MM.1S (cell line): Measurements from ENCODE around the gene NUP210L.

Experiments
- DNase-seq: peaks from one replicate; pipeline ENCODE4 v3.0.0-alpha.2; 2015
- H2AFZ ChIP-seq: fragments of 300-600 bp; sonication (generic); 2 replicates; pipeline ENCODE4 v1.6.0; 2016; ENCODE audit warnings: antibody characterized with exemption, low read length
- H3F3A ChIP-seq: fragments of 300-600 bp; sonication (generic); 2 replicates; pipeline ENCODE4 v1.6.1; 2016; ENCODE audit warnings: mild to moderate bottlenecking, antibody characterized with exemption, low read length, moderate library complexity, mixed read lengths; ENCODE audit not compliant: insufficient read depth
- H3K27ac ChIP-seq: fragments of 300-600 bp; sonication (generic); 2 replicates; pipeline ENCODE4 v1.5.1; 2016; ENCODE audit warnings: mild to moderate bottlenecking, low read length
- H3K27me3 ChIP-seq: fragments of 300-600 bp; sonication (generic); replicated peaks from 2 replicates; pipeline ENCODE4 v1.6.0; 2016; ENCODE audit warnings: low read length; ENCODE audit not compliant: insufficient read depth
- H3K36me3 ChIP-seq: fragments of 300-600 bp; sonication (generic); replicated peaks from 2 replicates; pipeline ENCODE4 v1.6.1; 2016; ENCODE audit warnings: mild to moderate bottlenecking, low read length, mixed read lengths; ENCODE audit not compliant: insufficient read depth
- H3K4me1 ChIP-seq: fragments of 300-600 bp; sonication (generic); 2 replicates; pipeline ENCODE4 v1.6.1; 2016; ENCODE audit warnings: low read length, mixed read lengths
- H3K4me2 ChIP-seq: fragments of 300-600 bp; sonication (generic); 2 replicates; pipeline ENCODE4 v1.6.0; 2016; ENCODE audit warnings: low read depth, low read length
- H3K4me3 ChIP-seq: fragments of 300-600 bp; sonication (generic); 2 replicates; pipeline ENCODE4 v1.5.1; 2016; ENCODE audit warnings: low read length, mixed read lengths
- H3K79me2 ChIP-seq: fragments of 300-600 bp; sonication (generic); 2 replicates; pipeline ENCODE4 v1.6.1; 2016; ENCODE audit warnings: mixed run types, low read length, mixed read lengths
- H3K9ac ChIP-seq: fragments of 300-600 bp; sonication (generic); 2 replicates; pipeline ENCODE4 v1.6.1; 2016; ENCODE audit warnings: low read length, mixed read lengths
- H3K9me2 ChIP-seq: fragments of 300-600 bp; sonication (generic); replicated peaks from 2 replicates; pipeline ENCODE4 v1.6.1; 2016; ENCODE audit warnings: mild to moderate bottlenecking, low read length, mixed read lengths; ENCODE audit not compliant: insufficient read depth
- H3K9me3 ChIP-seq: fragments of 300-600 bp; sonication (generic); replicated peaks from 2 replicates; pipeline ENCODE4 v1.6.1; 2016; ENCODE audit warnings: mild to moderate bottlenecking, low read length, mixed read lengths; ENCODE audit not compliant: insufficient read depth
- H4K20me1 ChIP-seq: fragments of 300-600 bp; sonication (generic); 2 replicates; pipeline ENCODE4 v1.6.1; 2016; ENCODE audit warnings: mild to moderate bottlenecking, low read length, moderate library complexity, mixed read lengths; ENCODE audit not compliant: insufficient read depth
- CTCF ChIP-seq: fragments of 300-600 bp; sonication (generic); IDR thresholded peaks from 2 replicates; pipeline ENCODE4 v1.5.1; 2016; ENCODE audit warnings: antibody characterized with exemption, low read length, mixed read lengths
- EZH2 ChIP-seq: fragments of 300-600 bp; sonication (generic); optimal IDR thresholded peaks from 2 replicates; pipeline ENCODE3; 2017; ENCODE audit warnings: low read depth, mild to moderate bottlenecking, antibody characterized with exemption, low read length, mixed read lengths
- EZH2phosphoT487 ChIP-seq: fragments of 300-600 bp; sonication (generic); IDR thresholded peaks from 2 replicates; pipeline ENCODE4 v1.6.1; 2018; ENCODE audit warnings: antibody characterized with exemption, low read length

Gene NUP210L

GRCh38 chr1:153956997-153957715, 197.7 kb downstream of the NUP210L start:
- H3K27ac ChIP-seq: peak overlapping the region; percentile 52; the same call in 1 of the 2 replicates
- 0 out of 2 replicates have a peak, but pooled peaks cover 3% of the 10 kb centered on the region for H3K36me3 ChIP-seq
- H3F3A ChIP-seq: peaks cover 6% of the 10 kb centered on the region; the same call in 1 of the 2 replicates
- TF ChIP-seq EZH2: no peak
- no peak for TF ChIP-seq EZH2phosphoT487
- TF ChIP-seq CTCF: no peak
- peak overlapping the region; percentile 67 for H3K4me2 ChIP-seq
- H3K9me2 ChIP-seq: no peaks in the 10 kb centered on the region
- peak overlapping the region; percentile 80 for H3K9ac ChIP-seq
- H3K4me3 ChIP-seq: peak overlapping the region; percentile 90
- no peak for DNase-seq
- peak overlapping the region; percentile 83 for H2AFZ ChIP-seq
- no peaks in the 10 kb centered on the region for H3K9me3 ChIP-seq
- H3K4me1 ChIP-seq: peaks cover 24% of the 10 kb centered on the region
- H3K27me3 ChIP-seq: no peaks in the 10 kb centered on the region
- H4K20me1 ChIP-seq: no peaks in the 10 kb centered on the region
- peaks cover 67% of the 10 kb centered on the region for H3K79me2 ChIP-seq

GRCh38 chr1:153954826-153955225, 200.0 kb downstream of the NUP210L start:
- H3K27me3 ChIP-seq: no peaks in the 10 kb centered on the region
- no peak overlapping the region for H3K4me3 ChIP-seq
- H3K36me3 ChIP-seq: 0 out of 2 replicates have a peak, but pooled peaks cover 7% of the 10 kb centered on the region
- no peaks in the 10 kb centered on the region for H3K9me2 ChIP-seq
- H2AFZ ChIP-seq: no peak overlapping the region
- no peak overlapping the region for H3K27ac ChIP-seq
- no peaks in the 10 kb centered on the region for H3K9me3 ChIP-seq
- no peak overlapping the region for H3K9ac ChIP-seq
- no peak overlapping the region for H3K4me2 ChIP-seq
- H4K20me1 ChIP-seq: no peaks in the 10 kb centered on the region
- TF ChIP-seq CTCF (no peak), EZH2phosphoT487 (no peak), EZH2 (no peak)
- DNase-seq: no peak
- peaks cover 19% of the 10 kb centered on the region for H3K4me1 ChIP-seq
- H3F3A ChIP-seq: peaks cover 6% of the 10 kb centered on the region; the same call in 1 of the 2 replicates
- H3K79me2 ChIP-seq: peaks cover 58% of the 10 kb centered on the region

GRCh38 chr1:153953859-153954365, 201.0 kb downstream of the NUP210L start:
- no peak overlapping the region for H3K9ac ChIP-seq
- TF ChIP-seq CTCF (no peak), EZH2phosphoT487 (no peak), EZH2 (no peak)
- H3K27me3 ChIP-seq: no peaks in the 10 kb centered on the region
- no peak overlapping the region for H3K4me3 ChIP-seq
- H3K9me2 ChIP-seq: no peaks in the 10 kb centered on the region
- no peaks in the 10 kb centered on the region for H3K9me3 ChIP-seq
- H2AFZ ChIP-seq: no peak overlapping the region
- peaks cover 58% of the 10 kb centered on the region for H3K79me2 ChIP-seq
- H4K20me1 ChIP-seq: no peaks in the 10 kb centered on the region
- H3K36me3 ChIP-seq: 0 out of 2 replicates have a peak, but pooled peaks cover 7% of the 10 kb centered on the region
- H3K4me2 ChIP-seq: no peak overlapping the region
- peaks cover 16% of the 10 kb centered on the region for H3K4me1 ChIP-seq
- H3K27ac ChIP-seq: no peak overlapping the region
- no peak for DNase-seq
- H3F3A ChIP-seq: peaks cover 6% of the 10 kb centered on the region; the same call in 1 of the 2 replicates
